Adrenal gland (tissue), 5 donors: Measurements from ENCODE around the gene ZNF446.
A peak's percentile ranks its signal among the peaks of the same experiment; 100 is the strongest.

Source experiments
- POLR2A ChIP-seq, 2 donors: fragments of 450-650 bp; IDR thresholded peaks; one replicate each; pipeline ENCODE4 v1.6.1; 2017; ENCODE audit warnings: antibody characterized with exemption in 2 of 2, mild to moderate bottlenecking in 2 of 2, moderate library complexity in 1 of 2
- TF ChIP-seq, protein P1 (sequence below), 6 experiments: fragments of 450-650 bp in 4 of 6; fragments of 200-600 bp in 2 of 6; sonication (generic) in 1 of 6; IDR thresholded peaks; 1 replicate in 5 of 6; 2 replicates in 1 of 6; pipeline versions ENCODE4 v1.5.1 to v1.8.0; 2016 to 2021; ENCODE audit warnings: antibody characterized with exemption in 6 of 6, mild to moderate bottlenecking in 2 of 6, moderate library complexity in 1 of 6
- donor health status: DM: no; HTN: no; CAD: no.

DNA sequence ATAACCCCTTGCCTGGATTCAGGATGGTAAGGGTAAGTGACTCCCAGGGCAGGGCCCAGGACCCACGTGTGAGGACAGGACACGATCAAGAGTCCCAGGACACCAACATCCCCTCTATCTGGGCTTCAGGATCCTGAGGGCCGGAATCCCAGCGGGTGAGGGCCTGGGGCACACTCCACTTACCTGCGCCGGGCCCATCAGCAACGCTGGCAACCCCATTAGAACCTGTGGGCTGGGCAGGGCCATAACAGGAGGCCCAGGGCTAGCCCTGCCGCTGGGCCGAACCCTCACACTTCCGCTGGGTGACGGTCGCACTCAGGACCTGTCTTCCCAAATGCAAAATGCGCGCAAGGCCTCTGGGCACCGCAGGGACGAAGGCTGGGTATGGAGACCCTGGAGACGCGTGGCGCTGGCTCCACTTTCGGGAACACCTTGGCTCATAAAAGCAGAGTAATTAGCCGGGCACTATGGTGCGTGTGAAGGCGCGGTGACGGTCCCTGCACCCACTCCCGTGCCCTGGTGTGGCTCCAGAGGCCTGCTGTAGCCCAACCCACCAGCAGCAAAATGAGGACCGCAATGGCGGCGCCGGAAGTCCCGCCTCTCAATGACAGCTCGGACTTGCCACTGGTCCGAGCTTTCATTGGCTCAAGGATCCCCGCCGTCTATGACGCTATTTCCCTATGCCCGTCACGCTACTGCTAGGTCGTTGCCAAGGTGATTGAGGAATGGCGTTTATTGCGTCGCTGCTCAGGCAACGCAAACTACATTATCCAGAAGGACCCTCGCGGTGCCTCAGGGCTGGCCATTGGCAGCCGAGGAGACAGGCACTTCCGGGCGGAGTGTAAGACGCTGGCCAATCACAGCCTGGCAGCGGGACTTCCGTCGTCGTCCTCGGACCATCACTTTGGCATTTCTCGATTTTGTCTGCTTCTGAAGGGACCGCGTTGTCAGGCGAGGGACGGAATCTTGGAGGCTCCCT, 36.3 kb upstream of the ZNF446 start, which contains the start of gene ZNF132:
- TF ChIP-seq, protein P1, sequence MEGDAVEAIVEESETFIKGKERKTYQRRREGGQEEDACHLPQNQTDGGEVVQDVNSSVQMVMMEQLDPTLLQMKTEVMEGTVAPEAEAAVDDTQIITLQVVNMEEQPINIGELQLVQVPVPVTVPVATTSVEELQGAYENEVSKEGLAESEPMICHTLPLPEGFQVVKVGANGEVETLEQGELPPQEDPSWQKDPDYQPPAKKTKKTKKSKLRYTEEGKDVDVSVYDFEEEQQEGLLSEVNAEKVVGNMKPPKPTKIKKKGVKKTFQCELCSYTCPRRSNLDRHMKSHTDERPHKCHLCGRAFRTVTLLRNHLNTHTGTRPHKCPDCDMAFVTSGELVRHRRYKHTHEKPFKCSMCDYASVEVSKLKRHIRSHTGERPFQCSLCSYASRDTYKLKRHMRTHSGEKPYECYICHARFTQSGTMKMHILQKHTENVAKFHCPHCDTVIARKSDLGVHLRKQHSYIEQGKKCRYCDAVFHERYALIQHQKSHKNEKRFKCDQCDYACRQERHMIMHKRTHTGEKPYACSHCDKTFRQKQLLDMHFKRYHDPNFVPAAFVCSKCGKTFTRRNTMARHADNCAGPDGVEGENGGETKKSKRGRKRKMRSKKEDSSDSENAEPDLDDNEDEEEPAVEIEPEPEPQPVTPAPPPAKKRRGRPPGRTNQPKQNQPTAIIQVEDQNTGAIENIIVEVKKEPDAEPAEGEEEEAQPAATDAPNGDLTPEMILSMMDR (IDR thresholded peaks at IDR 0.05) = peak in 1 of 6 experiments; percentile 6
- peak in 1 of 2 donors; percentile 22 for TF ChIP-seq POLR2A (IDR thresholded peaks at IDR 0.05)
